ENCODE data around the gene LRRC26.

Gene LRRC26

DNA sequence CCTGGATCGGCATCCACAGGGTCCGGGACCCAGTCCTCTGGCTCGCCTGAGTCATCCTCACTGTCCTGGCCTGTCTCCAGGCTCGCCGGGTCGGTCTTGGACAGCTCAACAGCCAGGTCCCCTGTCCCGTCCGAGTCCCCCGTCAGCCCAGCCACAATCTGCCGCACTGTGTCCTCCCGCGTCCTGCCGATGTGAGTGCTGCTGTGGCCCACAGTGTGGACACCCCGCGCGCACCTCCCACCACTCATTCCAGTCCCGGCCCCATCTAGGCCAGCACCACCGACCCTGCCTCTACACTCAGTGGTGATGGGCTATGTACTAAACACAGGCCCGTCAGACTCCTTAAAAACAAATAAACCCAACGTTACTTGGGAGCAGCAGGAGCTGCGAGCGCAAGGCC lies 11.8 kb upstream of the LRRC26 start:
- DNase-seq: no peak

GRCh38 chr9:137180491-137180890 lies 10.6 kb upstream of the LRRC26 start:
- DNase-seq: no peak

DNA sequence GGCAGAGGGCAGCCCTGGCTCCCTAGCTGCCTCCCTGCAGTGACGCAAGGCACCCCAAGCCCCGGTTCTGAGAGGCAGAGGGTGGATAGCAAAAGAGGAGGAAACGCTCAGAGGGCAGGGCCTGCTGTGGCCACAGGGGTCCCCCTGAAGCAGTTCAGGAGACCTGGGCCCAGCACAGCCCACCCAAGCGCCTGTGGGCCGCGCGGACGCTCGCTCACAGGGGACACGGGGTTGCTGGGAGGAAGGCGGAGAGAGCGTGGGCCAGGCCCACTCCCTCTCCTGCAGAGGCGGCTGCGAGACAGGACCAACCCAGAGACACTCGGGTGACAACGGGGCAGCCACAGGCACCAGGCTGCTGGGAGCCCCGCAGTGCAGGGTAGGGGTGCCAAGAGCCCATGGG lies 9.9 kb upstream of the LRRC26 start:
- DNase-seq: no peak

GRCh38 chr9:137178939-137179630 lies 9.2 kb upstream of the LRRC26 start:
- no peak for DNase-seq

DNA sequence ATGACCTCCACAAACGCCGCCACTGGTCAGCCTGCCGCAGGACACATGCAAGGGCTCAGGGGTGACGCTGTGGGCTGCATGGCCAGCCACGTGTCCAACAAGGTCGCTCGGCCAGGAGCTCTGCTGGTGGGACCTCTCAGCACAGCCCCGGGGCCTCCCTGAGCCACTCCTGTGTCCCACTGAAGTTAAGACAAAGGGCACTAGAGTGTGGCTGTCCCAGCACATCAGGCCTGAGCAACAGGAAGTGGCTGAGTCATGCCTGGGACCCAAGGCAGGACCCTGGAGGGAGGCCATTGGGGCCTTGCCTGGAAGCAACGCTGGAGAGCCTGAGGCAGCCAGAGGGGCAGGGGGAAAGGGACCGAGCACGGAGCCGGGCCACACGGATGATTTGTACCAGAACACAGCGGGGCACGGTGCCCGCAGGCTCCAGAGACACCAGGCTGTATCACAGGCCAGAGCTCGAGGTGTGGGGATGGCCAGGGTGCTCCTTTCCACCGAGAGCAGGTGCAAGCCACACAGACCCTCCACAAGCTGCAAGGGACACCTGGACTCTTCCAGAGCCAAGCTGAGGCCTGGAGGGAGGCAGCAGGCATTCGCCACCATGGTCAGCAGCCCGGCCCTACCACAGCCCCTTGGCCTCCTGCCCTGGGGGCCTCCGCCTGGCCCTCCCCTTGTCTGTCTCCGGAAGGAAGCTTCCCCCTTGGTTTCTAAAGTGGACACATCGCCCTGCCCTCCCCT lies 8.5 kb upstream of the LRRC26 start:
- DNase-seq: no peak

DNA sequence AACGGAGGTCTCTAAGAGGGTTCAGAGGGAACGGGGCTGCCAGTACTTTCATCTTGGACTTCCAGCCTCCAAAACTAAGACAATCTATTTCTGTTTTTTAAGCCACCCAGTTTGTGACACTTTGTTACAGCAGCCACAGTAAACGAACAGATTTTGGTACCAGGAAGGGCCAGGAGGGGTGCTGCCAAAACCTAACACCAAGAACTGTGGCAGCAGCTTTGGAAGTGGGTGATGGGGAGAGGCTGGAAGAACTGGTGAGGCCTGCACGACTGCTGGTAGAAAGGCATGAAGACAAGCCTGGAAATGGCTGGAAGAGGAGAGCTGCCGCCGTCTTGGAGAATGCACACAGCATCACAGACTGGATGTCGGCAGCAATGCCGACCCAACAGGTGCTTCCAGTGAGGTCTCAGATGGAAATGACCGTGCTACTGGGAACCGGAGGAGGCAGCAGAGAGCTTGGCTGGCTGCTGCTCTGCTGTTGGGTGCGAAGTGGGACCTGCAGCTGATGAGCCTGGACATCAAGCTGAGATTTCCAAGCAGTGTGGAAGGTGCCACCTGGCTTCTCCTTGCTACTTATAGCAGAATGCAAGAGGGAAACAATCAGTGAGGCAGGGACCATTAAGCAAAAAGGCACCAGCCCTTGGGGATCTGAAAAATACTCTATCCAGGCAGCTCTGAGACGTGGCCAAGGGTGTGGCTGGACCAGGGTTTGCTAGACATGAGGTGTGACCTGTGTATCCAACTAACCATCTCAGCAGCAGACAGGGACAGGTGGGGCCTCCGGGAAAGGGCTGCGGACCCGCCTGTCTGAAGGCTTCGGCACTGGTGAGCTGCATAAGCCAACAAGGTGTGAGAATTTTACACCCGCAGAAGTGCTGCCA lies 6.7 kb upstream of the LRRC26 start:
- DNase-seq: peak; percentile 23

- DNase-seq: no peak
These were observed 5.6 kb upstream of the LRRC26 start for GRCh38 chr9:137175345-137175961.

DNA sequence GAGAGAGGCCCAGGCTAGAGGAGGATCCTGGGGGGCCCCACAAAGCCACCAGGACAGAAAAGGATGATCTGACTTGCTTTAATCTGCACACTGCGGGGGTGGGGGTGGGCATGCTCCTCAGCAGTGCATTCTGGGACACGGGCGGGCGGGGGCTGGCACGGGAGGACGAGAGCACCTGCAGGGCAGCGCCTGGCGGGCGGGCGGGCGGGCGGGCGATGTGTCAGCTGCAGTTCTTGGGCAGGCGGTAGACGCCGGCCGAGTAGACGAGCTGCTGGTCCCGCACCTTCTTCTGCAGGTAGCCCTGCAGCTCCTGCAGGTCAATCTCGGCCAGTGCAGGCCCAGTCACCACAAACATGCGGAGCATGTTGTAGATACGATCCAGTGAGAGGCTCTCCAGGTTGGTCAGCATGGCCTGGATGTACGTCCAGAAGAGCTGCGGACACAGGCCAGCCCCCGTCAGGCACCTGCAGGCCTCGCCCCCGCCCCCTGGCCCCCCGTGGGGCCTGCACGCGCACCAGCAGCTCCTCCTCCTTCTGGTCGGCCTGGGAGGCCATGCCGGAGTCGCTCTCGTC lies 5.0 kb upstream of the LRRC26 start:
- no peak for DNase-seq

DNA sequence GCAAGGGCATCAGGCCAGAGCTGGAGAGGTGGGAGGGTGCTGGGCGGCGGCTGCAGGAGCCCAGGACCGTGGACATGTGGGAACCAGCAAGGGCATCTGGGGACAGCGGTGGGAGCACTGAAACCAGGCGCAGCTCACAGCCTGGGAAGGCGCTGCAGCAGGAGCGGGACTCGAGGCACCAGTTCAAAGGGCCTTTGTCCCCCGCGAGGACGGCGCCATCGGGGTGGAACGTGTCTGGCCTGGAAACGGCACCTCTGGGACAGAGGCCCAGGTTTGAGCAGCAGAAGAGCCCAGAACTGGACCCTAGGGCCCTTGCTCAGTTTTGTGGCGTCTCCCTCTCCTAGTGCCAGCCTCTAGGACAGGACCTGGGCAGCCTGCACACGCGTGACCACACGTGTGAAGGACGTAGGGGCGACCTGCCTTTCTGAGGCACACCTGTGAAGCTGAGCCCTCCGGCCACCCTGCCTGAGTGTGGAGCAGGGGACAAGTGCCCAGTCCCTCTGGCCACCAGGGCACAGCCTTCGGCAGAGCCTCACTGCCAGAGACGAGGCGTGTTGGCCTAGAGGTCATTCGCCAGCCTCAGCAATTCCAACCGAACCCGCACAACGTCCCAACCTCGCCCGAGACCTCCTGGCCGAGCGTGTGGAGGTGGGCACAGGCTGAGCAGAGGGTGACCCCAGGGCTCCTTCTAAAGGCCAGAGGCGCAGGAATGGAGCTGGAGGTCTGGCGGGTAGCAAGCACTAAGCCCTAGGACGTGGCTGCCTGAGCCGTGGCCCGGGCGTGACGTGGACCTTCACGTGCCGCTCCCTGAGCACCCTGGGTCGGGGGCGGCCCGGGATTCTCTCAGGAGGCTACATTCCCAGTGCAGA lies 4.2 kb upstream of the LRRC26 start:
- no peak for DNase-seq

- no peak for DNase-seq
These were observed 3.3 kb upstream of the LRRC26 start for GRCh38 chr9:137172901-137173795.

DNA sequence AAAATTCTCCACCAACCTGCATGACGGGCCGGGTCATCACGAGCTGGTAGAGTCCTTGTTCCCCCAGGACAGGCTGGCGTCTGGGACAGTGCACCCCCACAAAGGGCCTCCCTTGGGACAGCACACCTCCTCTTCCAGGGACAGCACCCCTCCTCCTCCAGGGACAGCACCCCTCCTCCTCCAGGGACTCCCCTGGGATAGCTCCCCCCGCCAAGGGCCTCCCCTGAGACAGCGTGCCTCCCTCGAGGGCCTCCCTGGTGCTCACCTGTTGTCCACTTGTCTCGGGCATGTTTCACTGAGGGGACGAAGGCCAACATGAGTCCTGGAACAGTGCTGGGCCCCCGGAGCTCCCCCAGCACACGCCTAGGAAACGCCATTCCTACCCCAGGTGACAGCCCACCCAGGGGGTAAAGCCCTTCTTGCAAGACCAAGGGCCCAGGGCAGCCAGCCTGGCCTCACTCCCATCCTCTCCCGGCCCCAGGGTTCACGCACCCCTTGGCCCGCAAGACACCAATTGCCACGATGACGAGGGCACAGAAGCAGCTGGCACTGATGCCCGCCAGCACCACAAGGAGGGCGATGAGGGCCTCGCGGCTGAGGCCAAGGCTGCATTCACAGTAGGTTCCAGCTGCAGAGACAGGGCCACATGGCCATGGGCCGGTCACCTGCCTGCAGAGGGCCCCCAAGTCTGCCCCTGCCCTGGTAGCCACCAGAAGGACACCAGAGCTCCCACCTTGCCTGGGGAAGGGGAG lies 1.5 kb upstream of the LRRC26 start:
- no peak for DNase-seq

DNA sequence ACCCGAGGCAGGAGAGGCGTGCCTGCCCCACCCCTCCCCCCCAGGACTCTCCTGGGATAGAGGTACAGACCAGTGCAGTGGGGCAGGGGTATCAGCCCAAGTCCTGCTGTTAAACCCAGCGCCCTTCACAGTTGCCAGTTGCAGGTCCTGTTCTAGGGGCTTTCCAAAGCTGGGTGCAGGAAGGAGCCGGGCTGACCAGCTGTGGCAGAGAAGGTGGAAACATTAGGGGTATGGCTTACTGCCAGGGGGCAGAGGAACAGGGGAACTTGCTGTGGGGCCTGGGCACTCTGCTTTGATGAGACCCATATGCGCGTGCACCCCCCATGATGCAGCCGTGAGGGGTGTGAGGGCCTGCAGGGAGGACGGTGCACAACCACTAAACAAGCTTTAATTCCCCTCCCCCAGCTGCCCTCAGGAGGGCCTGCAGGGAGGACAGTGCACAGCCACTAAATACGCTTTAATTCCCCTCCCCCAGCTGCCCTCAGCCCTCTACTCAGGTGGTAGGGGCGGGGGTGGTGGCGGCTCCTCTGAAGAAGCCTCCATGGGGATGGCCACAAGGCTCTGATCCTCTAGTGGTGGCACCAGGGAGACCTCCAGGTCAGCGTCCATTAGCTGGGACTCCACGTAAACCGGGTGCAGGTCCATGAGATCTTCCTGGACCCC lies 766 bp upstream of the LRRC26 start:
- DNase-seq: no peak

GRCh38 chr9:137168904-137169856 lies 671 bp downstream of the LRRC26 start:
- DNase-seq: no peak

DNA sequence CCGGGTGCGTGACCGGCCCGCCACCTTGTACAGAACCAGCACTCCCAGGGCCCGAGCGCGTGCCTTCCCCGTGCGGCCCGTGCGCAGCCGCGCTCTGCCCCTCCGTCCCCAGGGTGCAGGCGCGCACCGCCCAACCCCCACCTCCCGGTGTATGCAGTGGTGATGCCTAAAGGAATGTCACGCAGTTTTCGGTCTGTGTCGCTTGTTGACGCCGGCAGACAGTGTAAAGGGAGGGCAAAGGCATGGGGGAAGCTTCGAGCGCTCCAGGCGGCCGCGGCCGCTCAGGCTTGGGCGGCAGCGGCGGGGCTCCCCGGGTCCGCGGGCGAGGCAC lies 1.3 kb downstream of the LRRC26 start:
- DNase-seq: no peak

DNA sequence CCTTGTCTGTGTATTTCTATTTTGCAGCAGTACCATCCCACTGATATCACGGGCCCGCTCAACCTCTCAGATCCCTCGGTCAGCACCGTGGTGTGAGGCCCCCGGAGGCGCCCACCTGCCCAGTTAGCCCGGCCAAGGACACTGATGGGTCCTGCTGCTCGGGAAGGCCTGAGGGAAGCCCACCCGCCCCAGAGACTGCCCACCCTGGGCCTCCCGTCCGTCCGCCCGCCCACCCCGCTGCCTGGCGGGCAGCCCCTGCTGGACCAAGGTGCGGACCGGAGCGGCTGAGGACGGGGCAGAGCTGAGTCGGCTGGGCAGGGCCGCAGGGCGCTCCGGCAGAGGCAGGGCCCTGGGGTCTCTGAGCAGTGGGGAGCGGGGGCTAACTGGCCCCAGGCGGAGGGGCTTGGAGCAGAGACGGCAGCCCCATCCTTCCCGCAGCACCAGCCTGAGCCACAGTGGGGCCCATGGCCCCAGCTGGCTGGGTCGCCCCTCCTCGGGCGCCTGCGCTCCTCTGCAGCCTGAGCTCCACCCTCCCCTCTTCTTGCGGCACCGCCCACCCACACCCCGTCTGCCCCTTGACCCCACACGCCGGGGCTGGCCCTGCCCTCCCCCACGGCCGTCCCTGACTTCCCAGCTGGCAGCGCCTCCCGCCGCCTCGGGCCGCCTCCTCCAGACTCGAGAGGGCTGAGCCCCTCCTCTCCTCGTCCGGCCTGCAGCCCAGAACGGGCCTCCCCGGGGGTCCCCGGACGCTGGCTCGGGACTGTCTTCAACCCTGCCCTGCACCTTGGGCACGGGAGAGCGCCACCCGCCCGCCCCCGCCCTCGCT lies 1.9 kb downstream of the LRRC26 start:
- no peak for DNase-seq

GRCh38 chr9:137167277-137167746 lies 2.5 kb downstream of the LRRC26 start:
- no peak for DNase-seq
